Caco-2 (cell line): ENCODE data around the gene TAF6. TPM values are rescaled to one million over a fixed set of nuclear protein-coding genes. Genes with fewer than 3 reads are reported as not detected.
A peak's percentile ranks its signal among the peaks of the same experiment; 100 is the strongest.

ENCODE experiments used
- BruUV-seq: library from RNA; stranded (reverse); fragments of 400-500 nt; replicated peaks from 2 replicates; lab custom pipeline; 2021; lab: Mats Ljungman, UMichigan
- CTCF ChIA-PET: fragments of 300-600 bp; sonication (Branson Sonifier 250); formaldehyde crosslinking; loops from one replicate; lab custom pipeline; 2022; ENCODE audit warnings: antibody characterized with exemption; lab: Charles Lee
- POLR2A ChIA-PET: fragments of 300-600 bp; sonication (Branson Sonifier 250); formaldehyde crosslinking; loops from one replicate; lab custom pipeline; 2022; ENCODE audit warnings: antibody characterized with exemption; lab: Charles Lee
- DNase-seq, 2 experiments: peaks; one replicate each; pipeline versions ENCODE4 v3.0.0 to v3.0.0-alpha.2; 2020 to 2022
- H3K27me3 ChIP-seq: replicated peaks from 2 replicates; pipeline ENCODE4 v1.6.0; 2011; ENCODE audit warnings: low read length; ENCODE audit not compliant: control insufficient read depth, insufficient read depth
- H3K36me3 ChIP-seq: 2 replicates; pipeline ENCODE4 v1.5.1; 2011; ENCODE audit warnings: low read length; ENCODE audit not compliant: control insufficient read depth, insufficient read depth
- H3K4me1 ChIP-seq: fragments of 250-450 bp; sonication (Bioruptor Pico); 2 replicates; pipeline ENCODE4 v1.5.1; 2020; ENCODE audit warnings: mild to moderate bottlenecking
- H3K4me3 ChIP-seq: 2 replicates; pipeline ENCODE4 v1.5.1; 2011; ENCODE audit warnings: low read depth, mild to moderate bottlenecking, control low read depth, low read length
- H3K9me3 ChIP-seq: fragments of 250-450 bp; sonication (Bioruptor Pico); 2 replicates; pipeline ENCODE4 v1.5.1; 2020; ENCODE audit warnings: mild to moderate bottlenecking, moderate library complexity
- H3K27ac Mint-ChIP-seq: one replicate; pipeline ENCODE4 v1.8.0; 2022; ENCODE audit warnings: mixed read lengths; ENCODE audit not compliant: unreplicated experiment
- H3K27me3 Mint-ChIP-seq: one replicate; pipeline ENCODE4 v1.8.0; 2022; ENCODE audit warnings: mixed read lengths; ENCODE audit not compliant: insufficient read depth, unreplicated experiment
- H3K36me3 Mint-ChIP-seq: one replicate; pipeline ENCODE4 v1.8.0; 2022; ENCODE audit warnings: mild to moderate bottlenecking, mixed read lengths; ENCODE audit not compliant: insufficient read depth, unreplicated experiment
- H3K4me1 Mint-ChIP-seq: one replicate; pipeline ENCODE4 v1.8.0; 2022; ENCODE audit warnings: low read depth, mixed read lengths; ENCODE audit not compliant: unreplicated experiment
- H3K4me3 Mint-ChIP-seq: one replicate; pipeline ENCODE4 v1.8.0; 2022; ENCODE audit warnings: mild to moderate bottlenecking, moderate library complexity, mixed read lengths; ENCODE audit not compliant: unreplicated experiment
- H3K9me3 Mint-ChIP-seq: one replicate; pipeline ENCODE4 v1.8.0; 2022; ENCODE audit warnings: mixed read lengths; ENCODE audit not compliant: unreplicated experiment
- intact Hi-C: fragments of 100-400 bp; cut with micrococcal nuclease; formaldehyde crosslinking; loops from one replicate; pipeline ENCODE4 v1.10.0; 2022; ENCODE audit not compliant: unreplicated experiment
- total RNA-seq: library from RNA; stranded (reverse); gene quantifications from 2 replicates; pipeline ENCODE4 v1.2.3, GENCODE V29; 2022
- TF ChIP-seq, protein P1 (sequence below), 2 experiments: fragments of 200-600 bp in 1 of 2; IDR thresholded peaks; 1 replicate in 1 of 2; 2 replicates in 1 of 2; pipeline versions ENCODE4 v1.5.1 to v1.8.0; 2011 to 2022; ENCODE audit warnings: antibody characterized with exemption in 1 of 2, control low read depth in 1 of 2, inconsistent platforms in 1 of 2, low read depth in 1 of 2, low read length in 1 of 2, mild to moderate bottlenecking in 1 of 2, moderate library complexity in 1 of 2; ENCODE audit not compliant: insufficient read depth in 1 of 2, severe bottlenecking in 1 of 2, unreplicated experiment in 1 of 2

TAF6 gene
- total RNA-seq, 1 experiment from 2014 or later = 81.2 TPM

DNA sequence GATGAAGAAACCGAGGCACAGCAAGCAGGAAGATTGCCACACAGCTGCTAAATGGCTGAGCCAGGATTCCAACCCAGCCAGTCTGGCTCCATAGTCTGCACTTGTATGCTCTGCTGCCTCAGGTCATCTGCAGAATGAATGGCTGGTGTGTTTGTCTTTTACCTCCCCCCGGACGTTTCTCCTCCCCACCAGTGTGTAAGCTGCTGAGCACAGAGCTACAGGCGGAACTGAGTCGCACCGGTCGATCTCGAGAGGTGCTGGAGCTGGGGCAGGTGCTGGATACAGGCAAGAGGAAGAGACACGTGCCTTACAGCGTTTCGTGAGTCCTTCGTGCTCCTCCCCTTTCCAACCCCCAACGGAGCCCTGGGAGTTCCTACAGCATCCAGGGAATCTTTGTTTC, 2.9 kb upstream of the TAF6 start:
- H3K9me3 ChIP-seq = no peaks in the 10 kb centered on the region
- Mint-ChIP-seq H3K36me3 (peaks cover 33% of the 10 kb centered on the region), H3K4me1 (peaks cover 22% of the 10 kb centered on the region), H3K9me3 (no peaks in the 10 kb centered on the region), H3K4me3 (no peak overlapping the region), H3K27ac (no peak overlapping the region), H3K27me3 (no peaks in the 10 kb centered on the region)
- H3K4me1 ChIP-seq = peaks cover 19% of the 10 kb centered on the region
- DNase-seq = no peak
- H3K4me3 ChIP-seq = no peak overlapping the region
- CTCF ChIA-PET = no interaction called here
- H3K27me3 ChIP-seq = no peaks in the 10 kb centered on the region
- intact Hi-C loops = no loop called here
- no peaks in the 10 kb centered on the region for H3K36me3 ChIP-seq
- POLR2A ChIA-PET = no interaction called here
- TF ChIP-seq, protein P1, sequence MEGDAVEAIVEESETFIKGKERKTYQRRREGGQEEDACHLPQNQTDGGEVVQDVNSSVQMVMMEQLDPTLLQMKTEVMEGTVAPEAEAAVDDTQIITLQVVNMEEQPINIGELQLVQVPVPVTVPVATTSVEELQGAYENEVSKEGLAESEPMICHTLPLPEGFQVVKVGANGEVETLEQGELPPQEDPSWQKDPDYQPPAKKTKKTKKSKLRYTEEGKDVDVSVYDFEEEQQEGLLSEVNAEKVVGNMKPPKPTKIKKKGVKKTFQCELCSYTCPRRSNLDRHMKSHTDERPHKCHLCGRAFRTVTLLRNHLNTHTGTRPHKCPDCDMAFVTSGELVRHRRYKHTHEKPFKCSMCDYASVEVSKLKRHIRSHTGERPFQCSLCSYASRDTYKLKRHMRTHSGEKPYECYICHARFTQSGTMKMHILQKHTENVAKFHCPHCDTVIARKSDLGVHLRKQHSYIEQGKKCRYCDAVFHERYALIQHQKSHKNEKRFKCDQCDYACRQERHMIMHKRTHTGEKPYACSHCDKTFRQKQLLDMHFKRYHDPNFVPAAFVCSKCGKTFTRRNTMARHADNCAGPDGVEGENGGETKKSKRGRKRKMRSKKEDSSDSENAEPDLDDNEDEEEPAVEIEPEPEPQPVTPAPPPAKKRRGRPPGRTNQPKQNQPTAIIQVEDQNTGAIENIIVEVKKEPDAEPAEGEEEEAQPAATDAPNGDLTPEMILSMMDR (IDR thresholded peaks at IDR 0.05; ENCODE audit: insufficient read depth in 1 of 2, low read depth in 1 of 2, low read length in 1 of 2, severe bottlenecking in 1 of 2, unreplicated experiment in 1 of 2) = no peak
- no TSS peak for BruUV-seq

DNA sequence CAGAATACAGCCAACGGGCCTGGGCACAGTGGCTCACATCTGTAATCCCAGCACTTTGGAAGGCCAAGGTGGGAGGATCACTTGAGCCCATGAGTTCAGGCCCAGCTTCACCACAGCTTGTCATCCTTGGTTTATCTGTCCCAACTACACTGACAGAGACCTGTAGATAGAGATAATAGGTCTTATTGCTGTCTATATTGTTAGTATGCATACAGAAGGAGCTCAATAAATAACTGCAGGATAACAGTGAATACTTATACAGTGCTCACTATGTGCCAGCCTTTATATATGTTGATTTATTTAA, 1.5 kb upstream of the TAF6 start:
- Mint-ChIP-seq H3K36me3 (peaks cover 25% of the 10 kb centered on the region), H3K4me1 (peaks cover 32% of the 10 kb centered on the region), H3K4me3 (peak overlapping the region; percentile 100), H3K27ac (no peak overlapping the region), H3K9me3 (peaks cover 9% of the 10 kb centered on the region), H3K27me3 (no peaks in the 10 kb centered on the region)
- Histone ChIP-seq H3K4me3 (no peak overlapping the region), H3K27me3 (no peaks in the 10 kb centered on the region), H3K4me1 (peaks cover 20% of the 10 kb centered on the region), H3K9me3 (no peaks in the 10 kb centered on the region), H3K36me3 (no peaks in the 10 kb centered on the region)
- CTCF ChIA-PET = no interaction called here
- TF ChIP-seq, protein P1 (IDR thresholded peaks at IDR 0.05; ENCODE audit: insufficient read depth in 1 of 2, low read depth in 1 of 2, low read length in 1 of 2, severe bottlenecking in 1 of 2, unreplicated experiment in 1 of 2) = no peak
- intact Hi-C loops = no loop called here
- POLR2A ChIA-PET = no interaction called here
- DNase-seq = no peak
- no TSS peak for BruUV-seq

DNA sequence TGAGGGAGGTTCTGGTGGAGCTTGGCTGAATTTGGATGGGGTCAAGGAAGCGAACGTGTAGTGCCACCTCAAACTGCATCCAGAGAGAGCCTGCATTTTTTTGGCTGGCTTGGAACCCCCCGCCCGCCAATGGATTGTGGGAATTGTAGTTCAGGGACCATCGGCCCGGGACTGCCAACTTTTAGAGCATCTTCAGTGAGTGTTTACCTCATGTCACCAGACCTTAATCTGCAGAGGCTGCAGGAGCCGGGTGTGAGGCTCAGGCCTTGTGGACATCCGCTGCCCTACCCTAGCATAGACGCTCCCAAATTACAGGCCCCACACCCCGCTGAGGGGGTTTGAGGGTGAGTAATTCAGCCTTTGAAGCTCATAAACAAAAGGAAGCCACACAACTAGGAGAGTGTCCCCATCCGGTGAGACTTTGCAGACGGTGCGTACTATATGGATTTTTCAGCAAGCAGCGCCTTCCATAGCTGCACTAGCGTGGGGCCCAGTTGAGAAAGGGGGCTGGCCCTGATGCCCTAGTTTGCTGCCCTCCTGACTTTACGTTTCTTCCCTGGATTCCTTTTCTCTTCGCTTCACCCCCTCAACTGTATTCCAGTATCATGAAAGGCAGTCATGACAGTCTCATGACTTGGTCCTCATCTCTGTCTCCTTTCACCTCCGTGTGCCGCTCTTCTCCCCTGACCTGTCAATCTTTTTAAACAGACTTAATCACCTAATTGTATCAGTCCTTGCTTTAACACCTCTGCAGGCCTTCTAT, 993 bp upstream of the TAF6 start:
- TF ChIP-seq, protein P1 (IDR thresholded peaks at IDR 0.05; ENCODE audit: insufficient read depth in 1 of 2, low read depth in 1 of 2, low read length in 1 of 2, severe bottlenecking in 1 of 2, unreplicated experiment in 1 of 2) = no peak
- Histone ChIP-seq H3K9me3 (no peaks in the 10 kb centered on the region), H3K27me3 (no peaks in the 10 kb centered on the region), H3K36me3 (no peaks in the 10 kb centered on the region), H3K4me1 (peaks cover 15% of the 10 kb centered on the region), H3K4me3 (peak overlapping the region; percentile 65)
- Mint-ChIP-seq H3K4me1 (peaks cover 27% of the 10 kb centered on the region), H3K27me3 (no peaks in the 10 kb centered on the region), H3K36me3 (peaks cover 26% of the 10 kb centered on the region), H3K27ac (peak overlapping the region; percentile 100), H3K9me3 (peaks cover 9% of the 10 kb centered on the region), H3K4me3 (peak overlapping the region; percentile 100)
- ChIA-PET POLR2A (no interaction called here), CTCF (no interaction called here)
- BruUV-seq = TSS peak; percentile 83
- peak; percentile 65 to 74 for DNase-seq
- intact Hi-C loops = loop anchor here (1.0 kb wide), 1 partner anchor 7 kb away; no protein-coding TSS in a partner anchor
